BLaER1 treated with 17β-estradiol and CSF1 and Interleukin-3, amounts not matched to agents 10 nM and 100 nM (cell line): ENCODE data around the gene NFILZ.
"Not testable (repeated sequence)": the region's sequence is repeated elsewhere in the genome, so short reads cannot be mapped to it uniquely, and the experiment has no call there.

Experiments used
- H3K27ac ChIP-seq, 11 experiments: shearing (Covaris generic); formaldehyde crosslinking; 2 replicates each; pipeline ENCODE4 v1.8.1; 2022
- H3K27me3 ChIP-seq, 11 experiments: shearing (Covaris generic); formaldehyde crosslinking; 2 replicates each; pipeline ENCODE4 v1.8.1; 2022
- H3K36me3 ChIP-seq, 11 experiments: shearing (Covaris generic); formaldehyde crosslinking; 2 replicates each; pipeline ENCODE4 v1.8.1; 2022
- H3K4me1 ChIP-seq, 10 experiments: shearing (Covaris generic); formaldehyde crosslinking; 2 replicates each; pipeline ENCODE4 v1.8.1; 2022
- H3K4me2 ChIP-seq, 11 experiments: shearing (Covaris generic); formaldehyde crosslinking; 2 replicates each; pipeline ENCODE4 v1.8.1; 2022
- H3K4me3 ChIP-seq, 10 experiments: shearing (Covaris generic); formaldehyde crosslinking; 2 replicates each; pipeline ENCODE4 v1.8.1; 2022
- H3K9ac ChIP-seq, 11 experiments: shearing (Covaris generic); formaldehyde crosslinking; 2 replicates each; pipeline ENCODE4 v1.8.1; 2022
- H3K9me3 ChIP-seq, 11 experiments: shearing (Covaris generic); formaldehyde crosslinking; replicated peaks in 1 of 11; 2 replicates each; pipeline ENCODE4 v1.8.1; 2022
- H4K20me1 ChIP-seq, 11 experiments: shearing (Covaris generic); formaldehyde crosslinking; 2 replicates each; pipeline ENCODE4 v1.8.1; 2022
- Cebpa-rat ChIP-seq, 11 experiments: shearing (Covaris generic); IDR thresholded peaks; 2 replicates each; pipeline ENCODE4 v1.8.1; 2022

The NFILZ gene

GRCh38 chr19:8630796-8631424 lies 477 bp downstream of the NFILZ start:
- Histone ChIP-seq H3K4me3 (no peak overlapping the region), H3K9ac (no peak overlapping the region), H3K9me3 (peaks cover 0 to 4% (median 0%) of the 10 kb centered on the region in 11 experiments; a peak in 2 of 22 replicates), H3K36me3 (no peaks in the 10 kb centered on the region), H3K4me1 (peaks cover 0 to 12% (median 10%) of the 10 kb centered on the region in 10 experiments; a peak in 12 of 20 replicates), H4K20me1 (no peaks in the 10 kb centered on the region; a peak in 1 of 22 replicates), H3K27me3 (no peaks in the 10 kb centered on the region), H3K27ac (no peak overlapping the region), H3K4me2 (no peak overlapping the region; a peak in 1 of 22 replicates)
- TF ChIP-seq Cebpa-rat (IDR thresholded peaks at IDR 0.05), result no peak

DNA sequence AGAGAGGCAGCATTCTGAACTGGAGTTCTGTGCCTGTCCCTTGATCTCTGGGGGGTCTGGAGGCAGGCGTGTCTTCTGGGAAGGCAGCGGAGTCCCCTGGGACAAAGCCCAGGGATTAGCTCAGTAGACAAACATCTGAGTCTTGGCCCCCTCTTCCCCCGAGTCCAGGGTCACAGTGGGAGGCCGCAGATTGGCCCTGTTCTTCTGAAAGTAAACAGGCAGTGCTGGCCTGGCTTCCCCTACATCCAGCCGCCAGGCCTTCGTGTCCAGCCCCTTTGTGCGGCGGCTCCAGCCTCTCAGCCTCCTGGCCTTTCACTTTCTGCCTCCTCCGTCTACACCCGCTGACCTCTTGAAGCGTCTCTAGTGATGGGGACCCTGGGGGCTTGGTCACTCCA lies 989 bp downstream of the NFILZ start:
- no peak for TF ChIP-seq Cebpa-rat (IDR thresholded peaks at IDR 0.05)

GRCh38 chr19:8635422-8635821 lies 5.0 kb downstream of the NFILZ start:
- no peak for TF ChIP-seq Cebpa-rat (IDR thresholded peaks at IDR 0.05)
- peaks cover 12 to 44% (median 34%) of the 10 kb centered on the region in 10 experiments for H3K4me1 ChIP-seq
- no peaks in the 10 kb centered on the region for H3K36me3 ChIP-seq
- peaks cover 0 to 2% (median 0%) of the 10 kb centered on the region in 11 experiments; a peak in 4 of 22 replicates for H3K9me3 ChIP-seq
- H4K20me1 ChIP-seq, result no peaks in the 10 kb centered on the region; a peak in 1 of 22 replicates
- H3K27ac ChIP-seq, result no peak overlapping the region
- no peak overlapping the region for H3K4me3 ChIP-seq
- no peak overlapping the region for H3K4me2 ChIP-seq
- no peak overlapping the region for H3K9ac ChIP-seq
- no peaks in the 10 kb centered on the region for H3K27me3 ChIP-seq

More for the DNA sequence above, 989 bp downstream of the NFILZ start:
- Histone ChIP-seq H4K20me1 (no peaks in the 10 kb centered on the region; a peak in 1 of 22 replicates), H3K4me2 (no peak overlapping the region; a peak in 1 of 22 replicates), H3K27ac (no peak overlapping the region), H3K36me3 (no peaks in the 10 kb centered on the region), H3K4me1 (peaks cover 0 to 12% (median 10%) of the 10 kb centered on the region in 10 experiments; a peak in 12 of 20 replicates), H3K27me3 (no peaks in the 10 kb centered on the region), H3K9ac (no peak overlapping the region; a peak in 1 of 22 replicates), H3K9me3 (peaks cover 0 to 4% (median 0%) of the 10 kb centered on the region in 11 experiments; a peak in 2 of 22 replicates), H3K4me3 (no peak overlapping the region)

GRCh38 chr19:8637070-8637469 lies 6.6 kb downstream of the NFILZ start:
- H3K4me1 ChIP-seq, result peaks cover 12 to 53% (median 43%) of the 10 kb centered on the region in 10 experiments
- peak overlapping the region in 2 of 11 experiments; percentile 69 to 95; a peak in 2 of 22 replicates for H3K4me2 ChIP-seq
- not testable (repeated sequence) for H3K4me3 ChIP-seq, H4K20me1 ChIP-seq, H3K36me3 ChIP-seq, H3K27ac ChIP-seq, H3K27me3 ChIP-seq, H3K9ac ChIP-seq
- H3K9me3 ChIP-seq, result peaks cover 0 to 17% (median 7%) of the 10 kb centered on the region in 11 experiments; a peak in 15 of 22 replicates

- Histone ChIP-seq H3K4me1 (peaks cover 12 to 64% (median 46%) of the 10 kb centered on the region in 10 experiments), H4K20me1 (no peaks in the 10 kb centered on the region), H3K4me2 (peak overlapping the region; percentile 20 to 95 (median 62); a peak in 17 of 22 replicates), H3K27ac (peak overlapping the region in 3 of 11 experiments; percentile 66 to 70 (median 68); a peak in 5 of 22 replicates), H3K27me3 (no peaks in the 10 kb centered on the region), H3K9ac (peak overlapping the region in 2 of 11 experiments; percentile 25 to 43; a peak in 3 of 22 replicates), H3K4me3 (0 out of 20 replicates have a peak overlapping the region, but pooled peaks of 1 of the 10 experiments have one; percentile 12), H3K36me3 (no peaks in the 10 kb centered on the region), H3K9me3 (peaks cover 0 to 26% (median 13%) of the 10 kb centered on the region in 11 experiments; a peak in 16 of 22 replicates)
- peak in 6 of 11 experiments; percentile 9 to 63 (median 38); a peak in 4 of 22 replicates for TF ChIP-seq Cebpa-rat (IDR thresholded peaks at IDR 0.05)
Observed at GRCh38 chr19:8638078-8638619, 7.7 kb downstream of the NFILZ start.

- Histone ChIP-seq H3K27ac (peak overlapping the region in 6 of 11 experiments; percentile 4 to 82 (median 69); a peak in 12 of 22 replicates), H3K4me2 (peak overlapping the region in 9 of 11 experiments; percentile 15 to 95 (median 69); a peak in 13 of 22 replicates), H3K9me3 (peaks cover 0 to 26% (median 13%) of the 10 kb centered on the region in 11 experiments; a peak in 16 of 22 replicates), H3K36me3 (no peaks in the 10 kb centered on the region), H3K4me1 (peaks cover 0 to 76% (median 36%) of the 10 kb centered on the region in 10 experiments; a peak in 17 of 20 replicates), H4K20me1 (no peaks in the 10 kb centered on the region), H3K4me3 (0 out of 20 replicates have a peak overlapping the region, but pooled peaks of 1 of the 10 experiments have one; percentile 15), H3K27me3 (no peaks in the 10 kb centered on the region), H3K9ac (peak overlapping the region in 5 of 11 experiments; percentile 30 to 56 (median 44); a peak in 5 of 22 replicates)
- TF ChIP-seq Cebpa-rat (IDR thresholded peaks at IDR 0.05), result peak in 2 of 11 experiments; percentile 51 to 69; a peak in 1 of 22 replicates
Observed at GRCh38 chr19:8639821-8640401, 9.5 kb downstream of the NFILZ start.

GRCh38 chr19:8640402-8641004 lies 10.1 kb downstream of the NFILZ start:
- Histone ChIP-seq H3K4me2 (peak overlapping the region in 9 of 11 experiments; percentile 15 to 95 (median 69); a peak in 13 of 22 replicates), H4K20me1 (no peaks in the 10 kb centered on the region), H3K9me3 (peaks cover 0 to 26% (median 13%) of the 10 kb centered on the region in 11 experiments; a peak in 16 of 22 replicates), H3K4me1 (peaks cover 0 to 81% (median 39%) of the 10 kb centered on the region in 10 experiments; a peak in 17 of 20 replicates), H3K27ac (peak overlapping the region in 5 of 11 experiments; percentile 47 to 71 (median 68); a peak in 9 of 22 replicates), H3K27me3 (no peaks in the 10 kb centered on the region), H3K36me3 (no peaks in the 10 kb centered on the region), H3K9ac (peak overlapping the region in 5 of 11 experiments; percentile 5 to 44 (median 23); a peak in 5 of 22 replicates), H3K4me3 (no peak overlapping the region; a peak in 1 of 20 replicates)
- peak in 5 of 11 experiments; percentile 7 to 74 (median 62); a peak in 9 of 22 replicates for TF ChIP-seq Cebpa-rat (IDR thresholded peaks at IDR 0.05)
